Measurements from ENCODE around the gene SETD3.

SETD3 gene

GRCh38 chr14:99423434-99423833 lies 57.2 kb downstream of the SETD3 start:
- CTCF ChIA-PET, result interaction anchor here (0.8 to 19.0 kb wide), 4 partner anchors 8 to 103 kb away, joined by 3 to 358 read pairs (median 31); no protein-coding TSS in a partner anchor
- H3K4me3 ChIP-seq (ENCODE audit: low read depth, low read length), result no peak overlapping the region
- POLR2A ChIA-PET, result no interaction called here
- no peak for TF ChIP-seq CTCF (IDR thresholded peaks at IDR 0.05; ENCODE audit: insufficient read depth, low read length, missing control alignments)
- DNase-seq (ENCODE audit: low read depth, low spot score), result no peak

GRCh38 chr14:99422228-99423010 lies 58.2 kb downstream of the SETD3 start:
- H3K4me3 ChIP-seq (ENCODE audit: low read depth, low read length), result no peak overlapping the region
- no peak for TF ChIP-seq CTCF (IDR thresholded peaks at IDR 0.05; ENCODE audit: insufficient read depth, low read length, missing control alignments)
- POLR2A ChIA-PET, result no interaction called here
- DNase-seq (ENCODE audit: low read depth, low spot score), result no peak
- CTCF ChIA-PET, result interaction anchor here (0.7 to 19.0 kb wide), 4 partner anchors 10 to 102 kb away, joined by 3 to 358 read pairs (median 3); no protein-coding TSS in a partner anchor

- no peak for TF ChIP-seq CTCF (IDR thresholded peaks at IDR 0.05; ENCODE audit: insufficient read depth, low read length, missing control alignments)
- ChIA-PET POLR2A (no interaction called here), CTCF (interaction anchor here (19.0 kb wide), 1 partner anchor 28 kb away, joined by 358 read pairs; no protein-coding TSS in a partner anchor)
- DNase-seq (ENCODE audit: low read depth, low spot score), result no peak
- no peak overlapping the region for H3K4me3 ChIP-seq (ENCODE audit: low read depth, low read length)
Observed at GRCh38 chr14:99420711-99421110, 59.9 kb downstream of the SETD3 start.

- TF ChIP-seq CTCF (IDR thresholded peaks at IDR 0.05; ENCODE audit: insufficient read depth, low read length, missing control alignments), result no peak
- no peak overlapping the region for H3K4me3 ChIP-seq (ENCODE audit: low read depth, low read length)
- no peak for DNase-seq (ENCODE audit: low read depth, low spot score)
- CTCF ChIA-PET, result interaction anchor here (19.0 kb wide), 1 partner anchor 28 kb away, joined by 358 read pairs; no protein-coding TSS in a partner anchor
- POLR2A ChIA-PET, result no interaction called here
Observed at GRCh38 chr14:99419905-99420304, 60.8 kb downstream of the SETD3 start.

GRCh38 chr14:99418242-99418641 lies 62.4 kb downstream of the SETD3 start:
- CTCF ChIA-PET, result interaction anchor here (1.7 to 19.0 kb wide), 5 partner anchors 8 to 98 kb away, joined by 5 to 358 read pairs (median 25); no protein-coding TSS in a partner anchor
- POLR2A ChIA-PET, result no interaction called here
- no peak for DNase-seq (ENCODE audit: low read depth, low spot score)
- no peak for TF ChIP-seq CTCF (IDR thresholded peaks at IDR 0.05; ENCODE audit: insufficient read depth, low read length, missing control alignments)
- H3K4me3 ChIP-seq (ENCODE audit: low read depth, low read length), result no peak overlapping the region

GRCh38 chr14:99416909-99417308 lies 63.8 kb downstream of the SETD3 start:
- DNase-seq (ENCODE audit: low read depth, low spot score), result no peak
- CTCF ChIA-PET, result interaction anchor here (1.1 to 19.0 kb wide), 8 partner anchors 9 to 98 kb away, joined by 4 to 358 read pairs (median 22); no protein-coding TSS in a partner anchor
- H3K4me3 ChIP-seq (ENCODE audit: low read depth, low read length), result no peak overlapping the region
- POLR2A ChIA-PET, result no interaction called here
- TF ChIP-seq CTCF (IDR thresholded peaks at IDR 0.05; ENCODE audit: insufficient read depth, low read length, missing control alignments), result no peak
